ENCODE measurements around the gene SRL. TPM values are rescaled to one million over a fixed set of nuclear protein-coding genes. Genes with fewer than 3 reads are reported as not detected.

Gene SRL
- total and polyA plus RNA-seq, 12 donors: 0.24 to 1.8 (median 0.52) TPM; not detected in 2

GRCh38 chr16:4241258-4241927 lies 487 bp downstream of the SRL start:
- no peak for TF ChIP-seq POLR2A (IDR thresholded peaks at IDR 0.05)
- TF ChIP-seq, protein P1, sequence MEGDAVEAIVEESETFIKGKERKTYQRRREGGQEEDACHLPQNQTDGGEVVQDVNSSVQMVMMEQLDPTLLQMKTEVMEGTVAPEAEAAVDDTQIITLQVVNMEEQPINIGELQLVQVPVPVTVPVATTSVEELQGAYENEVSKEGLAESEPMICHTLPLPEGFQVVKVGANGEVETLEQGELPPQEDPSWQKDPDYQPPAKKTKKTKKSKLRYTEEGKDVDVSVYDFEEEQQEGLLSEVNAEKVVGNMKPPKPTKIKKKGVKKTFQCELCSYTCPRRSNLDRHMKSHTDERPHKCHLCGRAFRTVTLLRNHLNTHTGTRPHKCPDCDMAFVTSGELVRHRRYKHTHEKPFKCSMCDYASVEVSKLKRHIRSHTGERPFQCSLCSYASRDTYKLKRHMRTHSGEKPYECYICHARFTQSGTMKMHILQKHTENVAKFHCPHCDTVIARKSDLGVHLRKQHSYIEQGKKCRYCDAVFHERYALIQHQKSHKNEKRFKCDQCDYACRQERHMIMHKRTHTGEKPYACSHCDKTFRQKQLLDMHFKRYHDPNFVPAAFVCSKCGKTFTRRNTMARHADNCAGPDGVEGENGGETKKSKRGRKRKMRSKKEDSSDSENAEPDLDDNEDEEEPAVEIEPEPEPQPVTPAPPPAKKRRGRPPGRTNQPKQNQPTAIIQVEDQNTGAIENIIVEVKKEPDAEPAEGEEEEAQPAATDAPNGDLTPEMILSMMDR (IDR thresholded peaks at IDR 0.05): no peak
- intact Hi-C loops (cut with DNase I): loop anchor here in 1 of 2 donors (10.0 kb wide), 1 partner anchor 127 kb away; the partner anchor contains the start of gene ADCY9
- Histone ChIP-seq H3K27me3 (no peaks in the 10 kb centered on the region), H3K4me1 (replicated peaks in 1 of 2) (no peaks in the 10 kb centered on the region), H3K27ac (no peak overlapping the region), H3K9me3 (replicated peaks in 1 of 3) (no peaks in the 10 kb centered on the region), H3K36me3 (replicated peaks in 1 of 2) (no peaks in the 10 kb centered on the region), H3K4me3 (no peak overlapping the region)
- DNase-seq: no peak
- WGBS, 4 donors: 82 to 85% (median 83%) methylated on average over 17 of the region's 17 CpGs

- no peaks in the 10 kb centered on the region for H3K36me3 ChIP-seq (replicated peaks in 1 of 2)
- intact Hi-C loops (cut with DNase I): loop anchor here in 1 of 2 donors (10.0 kb wide), 1 partner anchor 126 kb away; the partner anchor contains the start of gene ADCY9
- WGBS, 4 donors: 77 to 91% (median 87%) methylated on average over 11 to 12 of the region's 12 CpGs
- TF ChIP-seq POLR2A (IDR thresholded peaks at IDR 0.05): no peak
- TF ChIP-seq, protein P1 (IDR thresholded peaks at IDR 0.05): no peak
- H3K4me3 ChIP-seq: no peak overlapping the region
- no peaks in the 10 kb centered on the region for H3K4me1 ChIP-seq (replicated peaks in 1 of 2)
- no peak overlapping the region for H3K27ac ChIP-seq
- no peak for DNase-seq
- H3K27me3 ChIP-seq: no peaks in the 10 kb centered on the region
- no peaks in the 10 kb centered on the region for H3K9me3 ChIP-seq (replicated peaks in 1 of 3)
Observed at GRCh38 chr16:4240624-4241023, 1.3 kb downstream of the SRL start.

DNA sequence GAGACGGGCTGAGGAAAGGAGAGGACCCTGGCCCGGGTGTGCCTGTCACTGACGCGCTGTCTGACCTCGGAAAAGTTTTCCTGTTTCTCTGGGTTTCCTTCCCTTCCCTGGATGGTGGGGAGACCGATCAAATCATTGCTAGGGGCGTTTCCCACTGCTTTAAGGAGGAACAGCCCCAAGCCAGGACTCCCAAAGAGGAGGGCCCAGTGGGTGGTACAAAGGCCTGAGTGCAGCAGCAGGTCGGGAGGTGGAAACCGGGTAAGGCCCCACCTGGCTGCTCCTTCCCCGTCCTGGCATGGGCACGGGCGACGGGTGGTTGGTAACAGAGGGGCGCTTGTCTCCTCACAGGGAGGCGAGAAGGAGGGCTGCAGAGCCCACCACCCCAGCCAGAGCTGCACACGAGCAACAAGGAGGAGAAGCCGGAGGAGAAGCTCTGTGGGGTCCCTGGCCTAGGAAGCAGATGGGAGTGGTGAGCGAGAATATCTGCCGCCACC lies 2.2 kb downstream of the SRL start:
- TF ChIP-seq POLR2A (IDR thresholded peaks at IDR 0.05): no peak
- TF ChIP-seq, protein P1 (IDR thresholded peaks at IDR 0.05): no peak
- H3K27ac ChIP-seq: no peak overlapping the region
- 73 to 89% (median 85%) methylated on average over 18 to 19 of the region's 19 CpGs for whole genome bisulfite sequencing, 4 donors
- no peak for DNase-seq
- intact Hi-C loops (cut with DNase I): loop anchor here in 1 of 2 donors (10.0 kb wide), 1 partner anchor 125 kb away; the partner anchor contains the start of gene ADCY9
- H3K27me3 ChIP-seq: no peaks in the 10 kb centered on the region
- H3K36me3 ChIP-seq (replicated peaks in 1 of 2): no peaks in the 10 kb centered on the region
- no peaks in the 10 kb centered on the region for H3K9me3 ChIP-seq (replicated peaks in 1 of 3)
- no peak overlapping the region for H3K4me3 ChIP-seq
- H3K4me1 ChIP-seq (replicated peaks in 1 of 2): no peaks in the 10 kb centered on the region

GRCh38 chr16:4239020-4239419 lies 2.9 kb downstream of the SRL start:
- no peak for DNase-seq
- intact Hi-C loops (cut with DNase I): no loop called here
- TF ChIP-seq, protein P1 (IDR thresholded peaks at IDR 0.05): no peak
- no peak for TF ChIP-seq POLR2A (IDR thresholded peaks at IDR 0.05)
- Histone ChIP-seq H3K4me3 (no peak overlapping the region), H3K4me1 (replicated peaks in 1 of 2) (no peaks in the 10 kb centered on the region), H3K27ac (no peak overlapping the region), H3K9me3 (replicated peaks in 1 of 3) (no peaks in the 10 kb centered on the region), H3K36me3 (replicated peaks in 1 of 2) (no peaks in the 10 kb centered on the region), H3K27me3 (no peaks in the 10 kb centered on the region)
- WGBS, 4 donors: 53 to 73% (median 69%) methylated on average over 5 of the region's 5 CpGs

Data from adrenal gland (tissue), 12 donors.